Activated T-cell treated with anti-CD3 and anti-CD28 coated beads, Interleukin-2, amount 50 U/mL, for 72 hours (primary cell): ENCODE data around the gene KMO. TPM values are rescaled to one million over a fixed set of nuclear protein-coding genes. Genes with fewer than 3 reads are reported as not detected.

ENCODE experiments used
- ATAC-seq, 2 donors: fragments of 150-1000 bp; cut with Tn5 transposase; replicated peaks in 1 of 2; 2 replicates each; pipeline ENCODE4 v1.10.0; 2021; ENCODE audit warnings: moderate library complexity in 2 of 2, mild to moderate bottlenecking in 1 of 2
- DNase-seq, 2 donors: peaks; one replicate each; pipeline ENCODE4 v3.0.0; 2021 to 2022; ENCODE audit warnings: mixed read lengths in 1 of 2
- H3K27ac Mint-ChIP-seq: one replicate; pipeline ENCODE4 v1.8.0; 2022; ENCODE audit warnings: mild to moderate bottlenecking, moderate library complexity, mixed read lengths
- H3K27me3 Mint-ChIP-seq: one replicate; pipeline ENCODE4 v1.8.0; 2022; ENCODE audit warnings: low read depth, mixed read lengths
- H3K36me3 Mint-ChIP-seq, 2 donors: one replicate each; pipeline ENCODE4 v1.8.0; 2022; ENCODE audit warnings: mixed read lengths in 2 of 2, mild to moderate bottlenecking in 1 of 2; ENCODE audit not compliant: insufficient read depth in 2 of 2
- H3K4me1 Mint-ChIP-seq: one replicate; pipeline ENCODE4 v1.8.0; 2022; ENCODE audit warnings: low read depth, mixed read lengths
- H3K4me3 Mint-ChIP-seq, 2 donors: one replicate each; pipeline ENCODE4 v1.8.0; 2022; ENCODE audit warnings: mild to moderate bottlenecking in 2 of 2, mixed read lengths in 2 of 2, moderate library complexity in 2 of 2
- H3K9me3 Mint-ChIP-seq, 2 donors: one replicate each; pipeline ENCODE4 v1.8.0; 2022; ENCODE audit warnings: mixed read lengths in 2 of 2
- total RNA-seq, 2 donors: library from RNA; stranded (reverse); gene quantifications; one replicate each; pipeline ENCODE4 v1.2.3, GENCODE V29; 2022

KMO gene
- total RNA-seq, 2 donors from 2014 or later: 0.21 TPM; not detected in 1

GRCh38 chr1:241608379-241609033 is 76.3 kb downstream of the KMO start:
- Mint-ChIP-seq H3K27me3 (no peaks in the 10 kb centered on the region), H3K27ac (no peak overlapping the region), H3K4me1 (peaks cover 36% of the 10 kb centered on the region), H3K36me3 (peaks cover under 1 to 1% of the 10 kb centered on the region in 2 donors), H3K4me3 (no peak overlapping the region), H3K9me3 (no peaks in the 10 kb centered on the region)
- ATAC-seq (peak; percentile 87 to 91), DNase-seq (no peak)

- peaks cover 0 to 1% of the 10 kb centered on the region in 2 donors for H3K36me3 Mint-ChIP-seq
- no peak overlapping the region for H3K27ac Mint-ChIP-seq
- H3K4me3 Mint-ChIP-seq: no peak overlapping the region
- ATAC-seq (no peak), DNase-seq (no peak)
- no peaks in the 10 kb centered on the region for H3K27me3 Mint-ChIP-seq
- H3K4me1 Mint-ChIP-seq: peaks cover 37% of the 10 kb centered on the region
- H3K9me3 Mint-ChIP-seq: no peaks in the 10 kb centered on the region
Observed at GRCh38 chr1:241610056-241610815, 78.1 kb downstream of the KMO start.

- Mint-ChIP-seq H3K4me3 (no peak overlapping the region), H3K4me1 (peaks cover 33% of the 10 kb centered on the region), H3K27me3 (no peaks in the 10 kb centered on the region), H3K27ac (no peak overlapping the region), H3K9me3 (no peaks in the 10 kb centered on the region), H3K36me3 (no peaks in the 10 kb centered on the region)
- peak; percentile 51 to 53 for ATAC-seq
- DNase-seq: no peak
Observed at GRCh38 chr1:241611063-241611462, 78.9 kb downstream of the KMO start.

GRCh38 chr1:241611736-241612135 is 79.6 kb downstream of the KMO start:
- no peak for ATAC-seq
- no peak for DNase-seq
- no peaks in the 10 kb centered on the region for H3K9me3 Mint-ChIP-seq
- no peaks in the 10 kb centered on the region for H3K36me3 Mint-ChIP-seq
- no peak overlapping the region for H3K4me3 Mint-ChIP-seq
- peaks cover 33% of the 10 kb centered on the region for H3K4me1 Mint-ChIP-seq
- no peaks in the 10 kb centered on the region for H3K27me3 Mint-ChIP-seq
- no peak overlapping the region for H3K27ac Mint-ChIP-seq

- Mint-ChIP-seq H3K4me3 (peak overlapping the region; percentile 8 to 29), H3K27ac (peak overlapping the region; percentile 50), H3K36me3 (no peaks in the 10 kb centered on the region), H3K27me3 (no peaks in the 10 kb centered on the region), H3K4me1 (peaks cover 41% of the 10 kb centered on the region), H3K9me3 (no peaks in the 10 kb centered on the region)
- no peak for ATAC-seq
- DNase-seq: no peak
Observed at GRCh38 chr1:241612533-241613477, 80.6 kb downstream of the KMO start.

- H3K27me3 Mint-ChIP-seq: no peaks in the 10 kb centered on the region
- peak in 1 of 2 donors; percentile 26 for DNase-seq
- no peaks in the 10 kb centered on the region for H3K9me3 Mint-ChIP-seq
- peaks cover 38% of the 10 kb centered on the region for H3K4me1 Mint-ChIP-seq
- no peak overlapping the region for H3K4me3 Mint-ChIP-seq
- ATAC-seq: peak; percentile 69 to 75
- no peak overlapping the region for H3K27ac Mint-ChIP-seq
- H3K36me3 Mint-ChIP-seq: no peaks in the 10 kb centered on the region
Observed at GRCh38 chr1:241614144-241614543, 82.0 kb downstream of the KMO start.

GRCh38 chr1:241614572-241614971 is 82.4 kb downstream of the KMO start:
- Mint-ChIP-seq H3K4me3 (no peak overlapping the region), H3K9me3 (no peaks in the 10 kb centered on the region)
- no peak for ATAC-seq

GRCh38 chr1:241615043-241615974 is 83.1 kb downstream of the KMO start:
- Mint-ChIP-seq H3K4me3 (no peak overlapping the region), H3K27me3 (no peaks in the 10 kb centered on the region), H3K36me3 (no peaks in the 10 kb centered on the region), H3K4me1 (peaks cover 38% of the 10 kb centered on the region), H3K27ac (no peak overlapping the region), H3K9me3 (no peaks in the 10 kb centered on the region)
- ATAC-seq (no peak), DNase-seq (no peak)

More at GRCh38 chr1:241614572-241614971, 82.4 kb downstream of the KMO start:
- no peak for DNase-seq
- H3K27ac Mint-ChIP-seq: no peak overlapping the region
- H3K36me3 Mint-ChIP-seq: no peaks in the 10 kb centered on the region
- H3K4me1 Mint-ChIP-seq: peaks cover 38% of the 10 kb centered on the region
- H3K27me3 Mint-ChIP-seq: no peaks in the 10 kb centered on the region

GRCh38 chr1:241617426-241617825 is 85.2 kb downstream of the KMO start:
- Mint-ChIP-seq H3K36me3 (no peaks in the 10 kb centered on the region), H3K4me1 (peaks cover 37% of the 10 kb centered on the region), H3K27ac (no peak overlapping the region), H3K27me3 (no peaks in the 10 kb centered on the region), H3K4me3 (peak overlapping the region in 1 of 2 donors; percentile 11), H3K9me3 (no peaks in the 10 kb centered on the region)
- ATAC-seq (peak; percentile 24 to 33), DNase-seq (no peak)

- DNase-seq (no peak), ATAC-seq (no peak)
- no peak overlapping the region for H3K27ac Mint-ChIP-seq
- H3K4me1 Mint-ChIP-seq: peaks cover 10% of the 10 kb centered on the region
- H3K4me3 Mint-ChIP-seq: no peak overlapping the region
- H3K9me3 Mint-ChIP-seq: no peaks in the 10 kb centered on the region
- no peaks in the 10 kb centered on the region for H3K27me3 Mint-ChIP-seq
- no peaks in the 10 kb centered on the region for H3K36me3 Mint-ChIP-seq
Observed at GRCh38 chr1:241622669-241623068, 90.5 kb downstream of the KMO start.

GRCh38 chr1:241624935-241625334 is 92.8 kb downstream of the KMO start:
- H3K9me3 Mint-ChIP-seq: no peaks in the 10 kb centered on the region
- ATAC-seq: no peak

More at GRCh38 chr1:241624935-241625334, 92.8 kb downstream of the KMO start:
- Mint-ChIP-seq H3K36me3 (no peaks in the 10 kb centered on the region), H3K27me3 (no peaks in the 10 kb centered on the region), H3K27ac (no peak overlapping the region), H3K4me3 (no peak overlapping the region), H3K4me1 (peaks cover 11% of the 10 kb centered on the region)
- no peak for DNase-seq
